Neural progenitor cell (in vitro differentiated cells): ENCODE results near the gene LIN9. TPM values are rescaled to one million over a fixed set of nuclear protein-coding genes. Genes with fewer than 3 reads are reported as not detected.

Experiments used
- DNase-seq: peaks from one replicate; pipeline ENCODE4 v3.0.0-alpha.2; 2016; ENCODE audit warnings: low spot score
- H2AFZ ChIP-seq: fragments of 200-600 bp; sonication (generic); replicated peaks from 2 replicates; pipeline ENCODE4 v1.6.1; 2016; ENCODE audit warnings: antibody characterized with exemption
- H3F3A ChIP-seq: fragments of 200-600 bp; sonication (generic); 2 replicates; pipeline ENCODE4 v1.6.1; 2016; ENCODE audit warnings: antibody characterized with exemption, low read depth
- H3K27ac ChIP-seq: fragments of 200-600 bp; sonication (generic); 2 replicates; pipeline ENCODE4 v1.5.1; 2016; ENCODE audit warnings: mild to moderate bottlenecking
- H3K27me3 ChIP-seq: fragments of 200-600 bp; sonication (generic); 2 replicates; pipeline ENCODE4 v1.6.1; 2016; ENCODE audit warnings: mild to moderate bottlenecking, moderate library complexity
- H3K36me3 ChIP-seq: fragments of 200-600 bp; sonication (generic); 2 replicates; pipeline ENCODE4 v1.5.1; 2016
- H3K4me1 ChIP-seq: fragments of 200-600 bp; sonication (generic); 2 replicates; pipeline ENCODE4 v1.6.1; 2016; ENCODE audit warnings: mixed run types
- H3K4me2 ChIP-seq: fragments of 200-600 bp; sonication (generic); 2 replicates; pipeline ENCODE4 v1.6.1; 2016
- H3K4me3 ChIP-seq: fragments of 200-600 bp; sonication (generic); 2 replicates; pipeline ENCODE4 v1.5.1; 2016
- H3K79me2 ChIP-seq: fragments of 200-600 bp; sonication (generic); 2 replicates; pipeline ENCODE4 v1.6.1; 2016; ENCODE audit warnings: low read depth
- H3K9ac ChIP-seq: fragments of 200-600 bp; sonication (generic); 2 replicates; pipeline ENCODE4 v1.6.1; 2016
- H3K9me3 ChIP-seq: fragments of 200-600 bp; sonication (generic); 2 replicates; pipeline ENCODE4 v1.5.1; 2016; ENCODE audit warnings: low read depth
- H4K20me1 ChIP-seq: fragments of 200-600 bp; sonication (generic); 2 replicates; pipeline ENCODE4 v1.6.1; 2016; ENCODE audit warnings: low read depth
- H3K27ac Mint-ChIP-seq: 3 replicates; pipeline ENCODE4 v1.8.0; 2021; ENCODE audit warnings: mixed read lengths
- H3K27me3 Mint-ChIP-seq: 2 replicates; pipeline ENCODE4 v1.8.0; 2022; ENCODE audit warnings: low read depth, mild to moderate bottlenecking, inconsistent platforms, moderate library complexity, mixed read lengths; ENCODE audit not compliant: insufficient read depth
- H3K36me3 Mint-ChIP-seq: 3 replicates; pipeline ENCODE4 v1.8.0; 2021; ENCODE audit warnings: mixed read lengths
- H3K4me1 Mint-ChIP-seq: 3 replicates; pipeline ENCODE4 v1.8.0; 2021; ENCODE audit warnings: mixed read lengths
- H3K4me3 Mint-ChIP-seq: 3 replicates; pipeline ENCODE4 v1.8.0; 2021; ENCODE audit warnings: mild to moderate bottlenecking, moderate library complexity, mixed read lengths
- H3K9me3 Mint-ChIP-seq: 3 replicates; pipeline ENCODE4 v1.8.0; 2020; ENCODE audit warnings: mixed read lengths
- CTCF ChIP-seq: fragments of 200-600 bp; sonication (generic); IDR thresholded peaks from 2 replicates; pipeline ENCODE4 v1.5.1; 2017; ENCODE audit warnings: antibody characterized with exemption, mild to moderate bottlenecking
- EZH2 ChIP-seq: fragments of 200-600 bp; sonication (generic); IDR thresholded peaks from 2 replicates; pipeline ENCODE4 v1.6.1; 2017; ENCODE audit warnings: antibody characterized with exemption, mild to moderate bottlenecking, moderate library complexity
- EZH2phosphoT487 ChIP-seq: fragments of 200-600 bp; sonication (generic); IDR thresholded peaks from 2 replicates; pipeline ENCODE4 v1.6.1; 2017; ENCODE audit warnings: antibody characterized with exemption
- total RNA-seq: library from RNA; depleted of rRNA; stranded (reverse); fragments of >200 nt; gene quantifications from 2 replicates; pipeline ENCODE4 v1.2.3, GENCODE V29; 2015; ENCODE audit warnings: low replicate concordance

LIN9 gene
- total RNA-seq, 1 donor from 2014 or later, result 34.4 TPM

GRCh38 chr1:226349801-226350518, 41.0 kb upstream of the LIN9 start:
- Mint-ChIP-seq H3K9me3 (no peaks in the 10 kb centered on the region), H3K27me3 (no peaks in the 10 kb centered on the region), H3K27ac (peak overlapping the region; percentile 92), H3K4me1 (peaks cover 28% of the 10 kb centered on the region), H3K4me3 (peak overlapping the region; percentile 39), H3K36me3 (no peaks in the 10 kb centered on the region)
- peak overlapping the region; percentile 24 for H3K4me2 ChIP-seq
- H3K27ac ChIP-seq, result peak overlapping the region; percentile 71
- H3K9ac ChIP-seq, result no peak overlapping the region
- DNase-seq, result peak; percentile 34
- TF ChIP-seq CTCF, result no peak
- no peak for TF ChIP-seq EZH2
- TF ChIP-seq EZH2phosphoT487, result no peak
- no peaks in the 10 kb centered on the region for H3F3A ChIP-seq
- no peaks in the 10 kb centered on the region for H3K27me3 ChIP-seq
- no peaks in the 10 kb centered on the region for H3K9me3 ChIP-seq
- no peaks in the 10 kb centered on the region for H3K79me2 ChIP-seq
- no peak overlapping the region for H3K4me3 ChIP-seq
- H4K20me1 ChIP-seq, result no peaks in the 10 kb centered on the region
- H3K4me1 ChIP-seq, result peaks cover 10% of the 10 kb centered on the region
- no peaks in the 10 kb centered on the region for H3K36me3 ChIP-seq
- peak overlapping the region; percentile 33 for H2AFZ ChIP-seq

- H3K9me3 ChIP-seq, result no peaks in the 10 kb centered on the region
- H3K79me2 ChIP-seq, result no peaks in the 10 kb centered on the region
- Mint-ChIP-seq H3K4me3 (no peak overlapping the region), H3K4me1 (peaks cover 27% of the 10 kb centered on the region), H3K9me3 (no peaks in the 10 kb centered on the region), H3K36me3 (no peaks in the 10 kb centered on the region), H3K27ac (no peak overlapping the region), H3K27me3 (no peaks in the 10 kb centered on the region)
- H3K4me2 ChIP-seq, result no peak overlapping the region
- no peak overlapping the region for H2AFZ ChIP-seq
- no peaks in the 10 kb centered on the region for H3K27me3 ChIP-seq
- H3K36me3 ChIP-seq, result no peaks in the 10 kb centered on the region
- no peak overlapping the region for H3K27ac ChIP-seq
- H3F3A ChIP-seq, result no peaks in the 10 kb centered on the region
- TF ChIP-seq EZH2phosphoT487 (no peak), EZH2 (no peak), CTCF (no peak)
- H3K4me3 ChIP-seq, result no peak overlapping the region
- peaks cover 10% of the 10 kb centered on the region for H3K4me1 ChIP-seq
- no peak for DNase-seq
- no peak overlapping the region for H3K9ac ChIP-seq
- H4K20me1 ChIP-seq, result no peaks in the 10 kb centered on the region
These were observed 40.1 kb upstream of the LIN9 start for GRCh38 chr1:226349081-226349480.

DNA sequence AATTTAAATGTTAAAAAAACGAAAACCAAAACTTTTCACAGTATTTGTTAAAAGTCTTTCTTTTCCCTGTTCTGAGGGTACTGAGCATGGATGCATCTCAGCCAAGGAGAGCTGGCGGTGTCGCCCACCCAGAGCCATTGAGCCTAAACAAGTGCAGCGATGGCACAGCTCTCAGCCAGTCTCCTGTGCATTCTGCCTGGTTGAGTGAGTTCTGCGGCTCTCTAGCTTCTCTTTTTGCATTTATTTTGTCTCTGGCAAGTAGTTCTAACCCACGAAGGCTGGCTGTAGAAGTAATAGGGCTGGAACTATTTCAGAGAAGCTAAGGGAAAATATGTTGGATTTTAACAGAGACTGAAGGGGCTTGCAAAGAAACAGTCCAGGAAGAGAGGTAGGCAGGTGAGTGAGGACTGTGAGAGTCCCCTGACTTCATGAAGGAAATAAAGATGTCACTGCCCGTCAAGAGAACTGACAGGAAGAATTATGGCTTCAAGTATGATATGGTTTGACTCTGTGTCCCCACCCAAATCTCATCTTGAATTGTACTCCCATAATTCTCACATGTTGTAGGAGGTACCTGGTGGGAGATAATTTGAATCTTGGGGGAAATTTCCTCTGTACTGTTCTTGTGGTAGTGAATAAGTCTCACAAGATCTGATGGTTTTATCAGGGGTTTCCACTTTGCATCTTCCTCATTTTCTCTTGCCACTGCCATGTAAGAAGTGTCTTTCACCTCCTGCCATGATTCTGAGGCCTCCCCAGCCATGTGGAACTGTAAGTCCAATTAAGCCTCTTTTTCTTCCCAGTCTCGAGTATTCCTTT, 35.7 kb upstream of the LIN9 start:
- H3K4me1 ChIP-seq, result peaks cover under 1% of the 10 kb centered on the region
- no peaks in the 10 kb centered on the region for H3K79me2 ChIP-seq
- no peak for TF ChIP-seq CTCF
- no peak for TF ChIP-seq EZH2
- no peak for TF ChIP-seq EZH2phosphoT487
- H3K36me3 Mint-ChIP-seq, result peaks cover 2% of the 10 kb centered on the region
- H3K4me1 Mint-ChIP-seq, result peaks cover 8% of the 10 kb centered on the region
- no peak overlapping the region for H3K4me2 ChIP-seq
- H3K4me3 ChIP-seq, result no peak overlapping the region
- H3K36me3 ChIP-seq, result no peaks in the 10 kb centered on the region
- DNase-seq, result no peak
- no peak overlapping the region for H2AFZ ChIP-seq
- peaks cover 5% of the 10 kb centered on the region for H3K27me3 Mint-ChIP-seq
- no peak overlapping the region for H3K9ac ChIP-seq
- no peak overlapping the region for H3K4me3 Mint-ChIP-seq
- H3F3A ChIP-seq, result no peaks in the 10 kb centered on the region
- no peaks in the 10 kb centered on the region for H3K27me3 ChIP-seq
- H4K20me1 ChIP-seq, result no peaks in the 10 kb centered on the region
- H3K9me3 ChIP-seq, result no peaks in the 10 kb centered on the region
- peaks cover 16% of the 10 kb centered on the region for H3K9me3 Mint-ChIP-seq
- no peak overlapping the region for H3K27ac ChIP-seq
- peak overlapping the region; percentile 10 for H3K27ac Mint-ChIP-seq
